Right lobe of liver (tissue), 6 donors: ENCODE measurements around the gene EPHA7. TPM values are rescaled to one million over a fixed set of nuclear protein-coding genes. Genes with fewer than 3 reads are reported as not detected.

Source experiments
- ATAC-seq, 4 donors: fragments of 200-7000 bp; cut with Tn5 transposase; one replicate each; pipeline ENCODE4 v1.9.1; 2020; ENCODE audit warnings: mild to moderate bottlenecking in 4 of 4, moderate library complexity in 4 of 4
- DNase-seq, 3 donors: peaks; one replicate each; pipeline ENCODE4 v3.0.0-alpha.2; 2020
- H3K27ac ChIP-seq, 3 donors: fragments of 200-600 bp; one replicate each; pipeline ENCODE4 v1.8.0; 2022
- H3K27me3 ChIP-seq, 2 donors: fragments of 200-600 bp; one replicate each; pipeline ENCODE4 v1.8.0; 2022
- H3K36me3 ChIP-seq, 4 donors: fragments of 200-600 bp; sonication (generic) in 1 of 4; one replicate each; pipeline versions ENCODE4 v1.5.1 to v1.8.0; 2017 to 2022; ENCODE audit warnings: control low read depth in 1 of 4
- H3K4me1 ChIP-seq, 4 donors: fragments of 200-600 bp; sonication (generic) in 1 of 4; one replicate each; pipeline versions ENCODE4 v1.5.1 to v1.8.0; 2017 to 2022; ENCODE audit warnings: control low read depth in 1 of 4
- H3K4me3 ChIP-seq, 3 donors: fragments of 200-600 bp; one replicate each; pipeline ENCODE4 v1.8.0; 2022
- H3K9me3 ChIP-seq, 4 donors: fragments of 200-600 bp; sonication (generic) in 1 of 4; one replicate each; pipeline versions ENCODE4 v1.5.1 to v1.8.0; 2017 to 2022; ENCODE audit warnings: control low read depth in 1 of 4
- CTCF ChIP-seq, 4 donors: fragments of 200-600 bp in 3 of 4; fragments of 450-650 bp in 1 of 4; IDR thresholded peaks; one replicate each; pipeline versions ENCODE4 v1.5.1 to v1.8.0; 2016 to 2022; ENCODE audit warnings: antibody characterized with exemption in 4 of 4, mild to moderate bottlenecking in 2 of 4
- POLR2A ChIP-seq: fragments of 450-650 bp; IDR thresholded peaks from one replicate; pipeline ENCODE4 v1.6.1; 2017; ENCODE audit warnings: antibody characterized with exemption, mild to moderate bottlenecking
- WGBS: methylation state at CpG from one replicate; pipeline ENCODE4 v1.1.6; 2018; ENCODE audit warnings: low coverage, low lambda C conversion rate; ENCODE audit not compliant: insufficient coverage; ENCODE audit errors: missing lambda C conversion rate; 5-methylcytosine and 5-hydroxymethylcytosine counted together
- intact Hi-C, 2 donors: fragments of 100-400 bp; cut with DNase I; formaldehyde crosslinking; loops; one replicate each; pipeline versions ENCODE4 v1.11.2 to v1.14.1; 2022
- total RNA-seq, 6 experiments: library from RNA; depleted of rRNA in 2 of 6; stranded (reverse); fragments of >200 nt in 2 of 6; fragmentation: NEBNext Ultra II Directional in 3 of 6; extraction: Animal tissue kit (Norgen Biotek cat#: 25700) in 3 of 6; gene quantifications; one replicate each; pipeline versions ENCODE4 v1.1.0 to v1.2.4, GENCODE V29; 2016 to 2023
- donor health status: DM: no; HTN: yes; CAD: no.
- donor health status: DM: no; HTN: no; CAD: no.
- donor health status: DM: no; HTN: no; CAD: no.
- donor health status: DM: no; HTN: yes; CAD: no.
- donor health status: DM: no; HTN: yes; CAD: no.

EPHA7 gene
- total RNA-seq, 6 experiments from 2014 or later, result 0.04 TPM; not detected in 5

DNA sequence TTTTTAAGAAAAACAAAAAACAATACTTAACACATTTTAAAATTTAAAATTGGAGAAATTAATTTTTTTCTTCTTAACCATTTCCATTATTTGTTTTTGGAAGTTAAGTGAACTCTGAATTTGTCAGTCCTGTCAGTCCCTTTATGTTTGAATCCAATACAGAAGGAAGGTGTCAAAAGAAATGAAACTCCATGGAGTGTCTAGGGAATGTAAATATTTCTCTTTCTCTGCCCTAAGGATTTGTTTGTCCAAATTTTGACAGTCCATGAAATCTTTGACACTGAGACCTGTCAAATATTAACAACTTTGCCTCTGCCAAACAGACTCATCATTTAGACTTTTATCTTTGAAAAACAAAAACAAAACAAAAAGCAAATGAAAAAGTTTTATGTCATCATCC is 166.4 kb downstream of the EPHA7 start:
- intact Hi-C loops, result no loop called here
- Histone ChIP-seq H3K9me3 (no peaks in the 10 kb centered on the region), H3K4me1 (no peaks in the 10 kb centered on the region), H3K27ac (no peak overlapping the region), H3K4me3 (no peak overlapping the region), H3K36me3 (no peaks in the 10 kb centered on the region), H3K27me3 (no peaks in the 10 kb centered on the region)
- ATAC-seq, result no peak
- no peak for DNase-seq
- TF ChIP-seq POLR2A (no peak), CTCF (IDR thresholded peaks at IDR 0.05) (no peak)

DNA sequence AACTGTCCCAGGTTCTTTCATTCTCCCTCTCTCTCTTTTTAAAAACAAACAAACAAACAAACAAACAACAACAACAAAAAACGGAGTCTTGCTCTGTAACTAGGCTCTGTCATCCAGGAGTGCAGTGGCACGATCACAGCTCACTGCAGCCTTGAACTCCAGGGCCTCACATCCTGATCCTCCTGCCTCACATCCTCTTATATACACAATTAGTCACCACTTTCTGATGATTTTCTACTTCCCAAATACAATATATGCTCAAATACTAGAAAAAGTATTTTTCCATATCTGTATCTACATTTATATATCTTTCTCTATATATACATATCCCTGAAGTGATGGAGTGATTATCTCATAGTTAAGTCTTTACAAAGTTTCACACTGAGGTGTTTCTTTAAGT is 170.7 kb downstream of the EPHA7 start:
- intact Hi-C loops, result no loop called here
- no peak for ATAC-seq
- Histone ChIP-seq H3K4me3 (no peak overlapping the region), H3K36me3 (no peaks in the 10 kb centered on the region), H3K27ac (no peak overlapping the region), H3K27me3 (no peaks in the 10 kb centered on the region), H3K4me1 (no peaks in the 10 kb centered on the region), H3K9me3 (no peaks in the 10 kb centered on the region)
- TF ChIP-seq POLR2A (no peak), CTCF (IDR thresholded peaks at IDR 0.05) (no peak)
- DNase-seq, result no peak
- WGBS, result 43% methylated on average over 2 of the region's 2 CpGs

- TF ChIP-seq POLR2A (no peak), CTCF (IDR thresholded peaks at IDR 0.05) (no peak)
- DNase-seq, result no peak
- no peak for ATAC-seq
- Histone ChIP-seq H3K27me3 (no peaks in the 10 kb centered on the region), H3K36me3 (no peaks in the 10 kb centered on the region), H3K9me3 (no peaks in the 10 kb centered on the region), H3K4me3 (no peak overlapping the region), H3K27ac (no peak overlapping the region), H3K4me1 (no peaks in the 10 kb centered on the region)
- WGBS, result 38% methylated on average over 1 of the region's 1 CpG
- intact Hi-C loops, result no loop called here
Measured at GRCh38 chr6:93243231-93243778, 176.1 kb downstream of the EPHA7 start.

DNA sequence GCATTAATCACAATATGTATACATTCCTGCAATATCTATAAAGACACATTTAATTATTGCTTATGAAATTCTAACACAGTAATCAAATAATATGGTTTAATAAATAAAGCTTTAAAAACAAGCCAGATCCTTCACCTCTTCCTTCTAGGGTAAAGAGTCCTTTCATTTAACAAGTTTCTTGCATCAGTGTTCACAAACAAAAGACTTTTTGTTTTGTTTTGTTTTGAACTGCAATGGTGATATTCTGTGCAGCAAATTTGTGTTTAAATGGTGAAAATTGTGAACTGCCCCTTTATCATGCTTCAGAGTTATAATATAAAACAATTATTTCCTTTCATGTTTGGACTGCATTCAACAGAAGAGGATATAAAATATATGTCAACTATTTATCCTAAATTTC is 177.3 kb downstream of the EPHA7 start:
- TF ChIP-seq CTCF (IDR thresholded peaks at IDR 0.05) (no peak), POLR2A (no peak)
- H3K36me3 ChIP-seq, result no peaks in the 10 kb centered on the region
- no peak for ATAC-seq

GRCh38 chr6:93238632-93239031 is 180.7 kb downstream of the EPHA7 start:
- ATAC-seq, result no peak

More for the DNA sequence above, 177.3 kb downstream of the EPHA7 start:
- no peak for DNase-seq
- Histone ChIP-seq H3K4me1 (no peaks in the 10 kb centered on the region), H3K27ac (no peak overlapping the region), H3K9me3 (no peaks in the 10 kb centered on the region), H3K4me3 (no peak overlapping the region), H3K27me3 (no peaks in the 10 kb centered on the region)
- intact Hi-C loops, result no loop called here

More at GRCh38 chr6:93238632-93239031, 180.7 kb downstream of the EPHA7 start:
- intact Hi-C loops, result no loop called here
- Histone ChIP-seq H3K4me1 (no peaks in the 10 kb centered on the region), H3K27ac (no peak overlapping the region), H3K9me3 (no peaks in the 10 kb centered on the region), H3K4me3 (no peak overlapping the region), H3K36me3 (no peaks in the 10 kb centered on the region), H3K27me3 (no peaks in the 10 kb centered on the region)
- TF ChIP-seq POLR2A (no peak), CTCF (IDR thresholded peaks at IDR 0.05) (no peak)
- 47% methylated on average over 1 of the region's 1 CpG for WGBS
- DNase-seq, result no peak
